ENCODE results near the gene SH3PXD2A.
A peak's percentile ranks its signal among the peaks of the same experiment; 100 is the strongest.

Gene SH3PXD2A

DNA sequence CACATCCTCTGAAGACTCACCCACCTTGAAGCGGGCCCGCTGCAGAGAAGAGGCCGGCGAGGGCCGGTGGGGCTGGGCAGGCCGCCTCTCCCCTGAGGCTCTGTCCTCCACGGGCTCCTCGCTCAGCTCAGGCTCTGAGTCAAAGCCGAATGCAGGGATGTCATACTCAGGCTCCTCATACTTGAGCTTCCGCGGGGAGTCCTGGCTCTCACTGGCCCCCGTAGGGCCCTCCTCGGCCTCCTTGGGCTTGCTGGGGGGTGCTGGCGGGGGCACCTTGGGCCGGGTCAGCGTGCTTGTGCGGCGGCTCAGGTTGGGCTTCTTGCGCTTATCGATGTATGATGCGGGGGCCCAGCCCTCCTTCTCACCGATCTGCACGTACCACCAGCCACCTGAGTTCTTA is 252.0 kb downstream of the SH3PXD2A start:
- DNase-seq (ENCODE audit: low spot score) = no peak

DNA sequence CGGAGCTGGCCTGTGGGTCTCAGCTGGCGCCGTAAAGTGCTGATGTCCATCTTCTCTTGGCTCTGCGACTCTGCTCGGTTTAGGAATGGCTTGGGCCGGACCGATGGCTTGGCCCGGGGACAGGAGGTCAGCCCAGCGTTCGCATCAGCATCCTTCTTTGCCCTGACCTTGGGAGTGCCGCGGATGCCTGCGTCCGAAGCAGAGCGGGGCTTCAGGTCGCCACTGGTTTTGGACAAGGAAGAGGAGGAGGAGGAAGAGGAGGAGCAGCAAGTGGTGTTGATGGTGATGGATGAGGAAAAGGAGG is 252.6 kb downstream of the SH3PXD2A start:
- DNase-seq (ENCODE audit: low spot score) = no peak

DNA sequence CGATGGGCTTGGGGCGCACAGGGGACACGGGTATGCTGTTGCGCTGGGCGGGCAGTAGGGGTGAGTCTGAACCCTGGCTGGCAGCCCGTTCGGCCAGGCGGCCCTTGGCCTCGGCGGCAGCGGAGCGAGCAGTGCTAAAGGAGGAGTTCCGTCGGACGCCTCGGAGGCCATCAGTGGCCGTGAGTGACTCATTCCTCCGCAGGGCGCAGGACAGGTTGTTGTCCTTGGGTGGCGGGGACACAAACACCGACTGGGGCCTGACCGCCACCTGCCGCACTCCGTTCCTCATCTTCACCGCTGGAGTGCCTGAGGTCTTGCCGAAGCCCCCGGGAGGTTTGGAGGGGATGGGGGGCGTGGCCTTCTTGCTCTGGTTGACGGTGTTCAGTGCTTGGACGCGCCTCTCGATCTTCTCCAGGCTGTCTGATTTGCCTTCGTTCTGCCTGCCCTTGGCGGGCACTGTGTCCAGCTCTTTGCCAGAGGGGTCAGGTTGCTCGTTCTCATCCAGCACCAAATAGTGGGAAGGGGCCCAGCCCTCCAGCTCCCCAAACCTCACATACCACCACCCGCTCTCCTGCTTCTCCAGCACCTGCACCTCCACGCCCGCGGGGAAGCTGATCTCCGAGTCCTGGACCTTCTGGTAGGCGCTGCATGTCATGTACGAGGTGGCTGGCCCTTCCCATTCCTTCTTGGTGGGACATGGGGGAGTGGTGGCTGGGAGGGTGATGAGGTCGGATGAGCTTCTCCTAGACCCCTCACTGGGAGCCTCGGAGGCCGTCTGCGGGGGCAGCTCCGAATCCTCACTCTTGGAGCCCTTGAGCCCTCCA is 253.1 kb downstream of the SH3PXD2A start:
- DNase-seq (ENCODE audit: low spot score) = no peak

- DNase-seq (ENCODE audit: low spot score) = no peak
Observed at GRCh38 chr10:103600956-103601569, 254.3 kb downstream of the SH3PXD2A start.

GRCh38 chr10:103600325-103600724 is 255.1 kb downstream of the SH3PXD2A start:
- no peak for DNase-seq (ENCODE audit: low spot score)

DNA sequence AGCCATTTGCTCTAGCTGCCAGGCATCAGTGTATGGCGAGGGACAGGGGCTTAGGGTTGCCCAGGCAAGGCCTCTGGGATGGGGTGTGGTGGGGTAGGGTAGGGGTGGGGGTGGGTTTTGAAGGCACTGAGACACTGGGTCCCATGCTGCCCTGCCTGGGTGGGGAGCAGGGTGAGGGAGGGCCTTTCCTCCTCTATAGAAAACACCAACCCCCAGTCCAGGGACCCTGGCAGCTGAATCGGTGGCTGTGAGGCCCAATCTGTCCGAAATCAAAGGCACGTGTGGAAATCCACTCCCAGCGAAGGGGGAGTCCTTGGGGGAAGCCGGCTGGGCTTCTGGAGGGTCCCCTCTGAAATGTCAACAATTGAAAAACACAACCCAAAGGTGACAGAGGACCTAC is 255.5 kb downstream of the SH3PXD2A start:
- DNase-seq (ENCODE audit: low spot score) = no peak

DNA sequence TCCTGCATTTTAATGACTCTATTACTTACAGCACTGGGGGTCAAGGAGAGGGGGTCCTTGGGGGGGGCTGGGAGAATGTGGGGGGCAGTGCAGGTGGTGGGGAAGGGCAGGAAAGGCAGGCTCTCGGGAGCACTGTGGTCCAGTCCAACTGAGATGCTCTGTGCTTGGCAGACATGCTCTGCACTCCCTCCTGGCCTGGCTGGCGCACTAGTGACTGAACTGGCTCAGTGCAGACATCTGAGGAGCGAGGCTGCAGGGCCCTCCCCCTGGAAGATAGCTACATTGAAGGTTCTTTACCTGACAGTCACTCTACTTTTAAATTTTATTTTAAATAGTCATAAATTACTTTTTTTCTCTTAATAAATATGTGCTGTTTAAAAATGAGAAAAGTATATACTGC is 256.2 kb downstream of the SH3PXD2A start:
- no peak for DNase-seq (ENCODE audit: low spot score)

DNA sequence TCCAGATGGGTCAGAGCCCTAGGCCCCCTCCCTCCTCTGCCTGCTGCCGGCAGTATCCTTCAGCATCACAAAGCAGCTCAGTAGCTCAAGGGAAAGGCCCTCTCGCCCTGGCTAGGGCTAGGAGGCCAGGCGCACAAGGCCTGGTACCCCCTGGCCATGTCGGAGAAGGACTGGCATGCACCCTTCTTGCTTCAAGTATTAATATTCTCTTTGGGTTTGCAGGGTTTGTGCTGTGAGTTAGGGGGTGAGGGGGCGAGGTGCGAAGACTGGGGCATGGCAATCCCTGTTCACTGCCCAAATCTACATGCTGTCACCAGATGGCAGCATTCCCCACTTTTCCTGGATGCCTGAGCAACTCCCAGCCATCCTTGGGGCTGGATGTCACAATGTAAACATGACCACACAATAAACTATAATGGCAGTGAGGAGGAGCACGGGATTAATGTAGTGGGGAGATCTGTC is 256.7 kb downstream of the SH3PXD2A start:
- peak; percentile 73 for DNase-seq (ENCODE audit: low spot score)

DNA sequence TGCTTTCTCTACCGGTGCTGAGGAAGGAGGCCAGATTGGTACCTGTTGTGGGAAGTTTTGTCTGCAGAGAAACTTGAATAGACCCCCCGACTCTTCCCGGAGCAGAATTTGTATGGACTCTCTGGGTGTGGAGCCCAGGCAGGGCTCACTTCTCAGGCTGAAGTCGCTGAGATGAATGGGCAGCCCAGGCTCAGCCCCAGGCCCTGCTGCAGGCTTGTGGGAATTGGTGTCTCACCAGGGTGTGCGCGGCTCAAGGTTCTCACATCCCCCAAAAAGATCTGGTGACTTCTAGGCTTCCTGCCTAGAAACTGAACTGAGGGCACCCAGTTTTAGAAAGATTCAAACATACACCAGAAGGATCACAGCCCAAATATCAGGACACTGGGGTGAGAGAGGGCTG is 258.4 kb downstream of the SH3PXD2A start:
- DNase-seq (ENCODE audit: low spot score) = no peak

- no peak for DNase-seq (ENCODE audit: low spot score)
Observed at GRCh38 chr10:103595933-103596726, 259.2 kb downstream of the SH3PXD2A start.

DNA sequence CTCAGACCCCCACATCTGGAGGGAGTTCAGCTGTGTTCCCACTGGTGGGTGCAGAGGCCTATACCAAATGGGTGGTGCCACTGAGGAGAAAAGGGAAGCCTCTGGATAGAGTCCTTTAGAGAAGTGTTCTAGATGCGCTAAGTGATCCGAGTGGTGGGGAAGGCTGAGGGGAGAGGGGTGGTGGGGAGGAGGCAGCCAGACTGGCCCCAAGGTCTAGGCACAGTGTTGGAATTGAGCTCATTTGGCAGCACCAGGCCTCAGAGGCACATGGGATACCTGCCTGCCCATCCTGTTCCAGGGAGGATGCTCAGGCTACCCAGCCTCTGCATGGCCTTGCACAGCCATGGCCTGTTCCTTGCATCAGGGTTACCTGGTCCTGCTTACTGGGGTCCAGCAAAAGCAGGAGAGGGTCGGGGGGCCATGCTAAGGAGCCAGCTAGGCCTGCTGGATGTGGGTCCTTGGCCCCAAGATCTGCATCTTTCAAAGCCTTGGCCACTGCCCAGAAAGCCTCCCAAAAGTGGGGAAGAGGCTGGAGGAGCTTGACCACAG is 262.3 kb downstream of the SH3PXD2A start:
- no peak for DNase-seq (ENCODE audit: low spot score)

GRCh38 chr10:103592186-103593021 is 263.0 kb downstream of the SH3PXD2A start:
- peak; percentile 40 for DNase-seq (ENCODE audit: low spot score)

- DNase-seq (ENCODE audit: low spot score) = no peak
Observed at GRCh38 chr10:103590744-103591291, 264.6 kb downstream of the SH3PXD2A start.

GRCh38 chr10:103590060-103590459 is 265.3 kb downstream of the SH3PXD2A start:
- DNase-seq (ENCODE audit: low spot score) = no peak

GRCh38 chr10:103589074-103589630 is 266.2 kb downstream of the SH3PXD2A start:
- DNase-seq (ENCODE audit: low spot score) = no peak

- DNase-seq (ENCODE audit: low spot score) = no peak
Observed at GRCh38 chr10:103587073-103587472, 268.3 kb downstream of the SH3PXD2A start.

DNA sequence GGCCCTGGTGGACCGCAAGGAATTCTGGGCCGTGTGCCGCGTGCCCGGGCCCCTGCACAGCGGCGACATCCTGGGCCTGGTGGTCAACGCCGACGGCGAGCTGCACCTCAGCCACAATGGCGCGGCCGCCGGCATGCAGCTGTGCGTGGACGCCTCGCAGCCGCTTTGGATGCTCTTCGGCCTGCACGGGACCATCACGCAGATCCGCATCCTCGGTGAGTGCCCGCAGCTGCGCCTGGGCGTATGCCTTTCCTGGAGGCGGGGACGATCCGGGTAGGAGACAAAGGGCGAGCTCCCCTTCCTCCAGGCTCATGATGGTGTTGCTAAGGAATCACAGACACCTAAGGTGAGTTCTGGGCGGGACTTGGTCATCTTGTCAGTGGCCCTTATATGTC is 270.4 kb downstream of the SH3PXD2A start:
- no peak for DNase-seq (ENCODE audit: low spot score)

GRCh38 chr10:103584216-103585010 is 271.0 kb downstream of the SH3PXD2A start:
- DNase-seq (ENCODE audit: low spot score) = no peak

- DNase-seq (ENCODE audit: low spot score) = no peak
Observed at GRCh38 chr10:103583871-103584215, 271.5 kb downstream of the SH3PXD2A start.
